ENCODE data around the gene TMEM214.
A peak's percentile ranks its signal among the peaks of the same experiment; 100 is the strongest.

The TMEM214 gene

GRCh38 chr2:27081984-27082772 lies 49.4 kb downstream of the TMEM214 start:
- Histone ChIP-seq H3K9me3 (ENCODE audit: control insufficient read depth, low read length) (no peaks in the 10 kb centered on the region), H3K4me3 (ENCODE audit: low read length) (no peak overlapping the region), H3K27me3 (replicated peaks; ENCODE audit: control insufficient read depth, insufficient read depth, low read length) (no peaks in the 10 kb centered on the region), H3K9ac (ENCODE audit: low read length) (no peak overlapping the region), H3K4me1 (ENCODE audit: control insufficient read depth, insufficient read depth, low read length) (peaks cover 45% of the 10 kb centered on the region), H3K36me3 (ENCODE audit: control insufficient read depth, insufficient read depth, low read length, severe bottlenecking) (peaks cover 10% of the 10 kb centered on the region)
- DNase-seq (ENCODE audit: low read depth) = no peak

DNA sequence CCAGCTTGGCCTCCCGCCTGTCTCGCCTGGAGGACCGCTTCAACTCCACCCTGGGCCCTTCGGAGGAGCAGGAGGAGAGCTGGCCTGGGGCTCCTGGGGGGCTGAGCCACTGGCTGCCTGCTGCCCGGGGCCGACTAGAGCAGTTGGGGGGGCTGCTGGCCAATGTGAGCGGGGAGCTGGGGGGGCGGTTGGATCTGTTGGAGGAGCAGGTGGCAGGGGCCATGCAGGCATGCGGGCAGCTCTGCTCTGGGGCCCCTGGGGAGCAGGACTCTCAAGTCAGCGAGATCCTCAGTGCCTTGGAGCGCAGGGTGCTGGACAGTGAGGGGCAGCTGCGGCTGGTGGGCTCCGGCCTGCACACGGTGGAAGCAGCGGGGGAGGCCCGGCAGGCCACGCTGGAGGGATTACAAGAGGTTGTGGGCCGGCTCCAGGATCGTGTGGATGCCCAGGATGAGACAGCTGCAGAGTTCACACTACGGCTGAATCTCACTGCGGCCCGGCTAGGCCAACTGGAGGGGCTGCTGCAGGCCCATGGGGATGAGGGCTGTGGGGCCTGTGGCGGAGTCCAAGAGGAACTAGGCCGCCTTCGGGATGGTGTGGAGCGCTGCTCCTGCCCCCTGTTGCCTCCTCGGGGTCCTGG lies 50.1 kb downstream of the TMEM214 start:
- no peak for DNase-seq (ENCODE audit: low read depth)
- Histone ChIP-seq H3K9ac (ENCODE audit: low read length) (no peak overlapping the region), H3K9me3 (ENCODE audit: control insufficient read depth, low read length) (no peaks in the 10 kb centered on the region), H3K4me1 (ENCODE audit: control insufficient read depth, insufficient read depth, low read length) (peaks cover 43% of the 10 kb centered on the region), H3K4me3 (ENCODE audit: low read length) (no peak overlapping the region), H3K36me3 (ENCODE audit: control insufficient read depth, insufficient read depth, low read length, severe bottlenecking) (peaks cover 10% of the 10 kb centered on the region), H3K27me3 (replicated peaks; ENCODE audit: control insufficient read depth, insufficient read depth, low read length) (no peaks in the 10 kb centered on the region)

GRCh38 chr2:27083410-27084296 lies 50.9 kb downstream of the TMEM214 start:
- H3K9ac ChIP-seq (ENCODE audit: low read length) = no peak overlapping the region
- no peak overlapping the region for H3K4me3 ChIP-seq (ENCODE audit: low read length)
- H3K36me3 ChIP-seq (ENCODE audit: control insufficient read depth, insufficient read depth, low read length, severe bottlenecking) = peaks cover 10% of the 10 kb centered on the region
- DNase-seq (ENCODE audit: low read depth) = no peak
- no peaks in the 10 kb centered on the region for H3K27me3 ChIP-seq (replicated peaks; ENCODE audit: control insufficient read depth, insufficient read depth, low read length)
- peaks cover 41% of the 10 kb centered on the region for H3K4me1 ChIP-seq (ENCODE audit: control insufficient read depth, insufficient read depth, low read length)
- no peaks in the 10 kb centered on the region for H3K9me3 ChIP-seq (ENCODE audit: control insufficient read depth, low read length)

GRCh38 chr2:27084297-27085061 lies 51.7 kb downstream of the TMEM214 start:
- peaks cover 36% of the 10 kb centered on the region for H3K4me1 ChIP-seq (ENCODE audit: control insufficient read depth, insufficient read depth, low read length)
- H3K4me3 ChIP-seq (ENCODE audit: low read length) = no peak overlapping the region
- no peak overlapping the region for H3K9ac ChIP-seq (ENCODE audit: low read length)
- H3K9me3 ChIP-seq (ENCODE audit: control insufficient read depth, low read length) = no peaks in the 10 kb centered on the region
- H3K36me3 ChIP-seq (ENCODE audit: control insufficient read depth, insufficient read depth, low read length, severe bottlenecking) = peaks cover 10% of the 10 kb centered on the region
- no peaks in the 10 kb centered on the region for H3K27me3 ChIP-seq (replicated peaks; ENCODE audit: control insufficient read depth, insufficient read depth, low read length)
- no peak for DNase-seq (ENCODE audit: low read depth)

DNA sequence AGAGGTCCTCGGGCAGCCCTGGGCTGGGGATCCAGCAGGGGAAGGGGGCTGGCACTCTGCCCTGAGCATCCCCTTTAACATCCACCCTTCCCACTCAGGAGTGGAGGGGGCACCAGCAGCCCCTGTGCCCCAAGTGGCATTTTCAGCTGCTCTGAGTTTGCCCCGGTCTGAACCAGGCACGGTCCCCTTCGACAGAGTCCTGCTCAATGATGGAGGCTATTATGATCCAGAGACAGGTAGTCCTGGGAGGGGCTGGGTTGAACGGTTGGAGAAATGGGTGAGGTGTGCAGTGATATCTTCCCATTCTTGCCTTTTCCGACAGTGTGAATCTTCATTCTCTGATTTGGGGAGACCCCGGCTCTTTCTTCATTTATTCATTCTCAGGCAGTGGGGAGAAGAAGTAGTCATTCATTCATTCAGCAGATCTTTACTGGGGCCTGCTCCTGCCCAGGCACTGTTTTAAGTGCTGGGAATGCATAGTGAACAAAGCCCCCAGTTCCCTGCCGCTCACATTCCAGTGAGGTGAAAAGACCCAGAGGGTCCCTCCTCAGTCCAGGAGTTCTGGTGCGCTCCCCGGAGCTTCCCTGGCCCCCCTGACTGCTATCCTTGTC lies 52.4 kb downstream of the TMEM214 start:
- Histone ChIP-seq H3K4me3 (ENCODE audit: low read length) (peak overlapping the region; percentile 82), H3K27me3 (replicated peaks; ENCODE audit: control insufficient read depth, insufficient read depth, low read length) (no peaks in the 10 kb centered on the region), H3K9ac (ENCODE audit: low read length) (peak overlapping the region; percentile 90), H3K4me1 (ENCODE audit: control insufficient read depth, insufficient read depth, low read length) (peaks cover 30% of the 10 kb centered on the region), H3K9me3 (ENCODE audit: control insufficient read depth, low read length) (no peaks in the 10 kb centered on the region), H3K36me3 (ENCODE audit: control insufficient read depth, insufficient read depth, low read length, severe bottlenecking) (peaks cover 10% of the 10 kb centered on the region)
- no peak for DNase-seq (ENCODE audit: low read depth)

DNA sequence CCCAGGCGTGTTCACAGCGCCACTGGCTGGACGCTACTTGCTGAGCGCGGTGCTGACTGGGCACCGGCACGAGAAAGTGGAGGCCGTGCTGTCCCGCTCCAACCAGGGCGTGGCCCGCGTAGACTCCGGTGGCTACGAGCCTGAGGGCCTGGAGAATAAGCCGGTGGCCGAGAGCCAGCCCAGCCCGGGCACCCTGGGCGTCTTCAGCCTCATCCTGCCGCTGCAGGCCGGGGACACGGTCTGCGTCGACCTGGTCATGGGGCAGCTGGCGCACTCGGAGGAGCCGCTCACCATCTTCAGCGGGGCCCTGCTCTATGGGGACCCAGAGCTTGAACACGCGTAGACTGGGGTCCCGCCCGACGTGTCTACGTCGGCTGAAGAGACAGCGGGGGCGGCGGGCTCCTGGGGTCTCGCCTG lies 52.9 kb downstream of the TMEM214 start:
- Histone ChIP-seq H3K4me1 (ENCODE audit: control insufficient read depth, insufficient read depth, low read length) (peaks cover 24% of the 10 kb centered on the region), H3K36me3 (ENCODE audit: control insufficient read depth, insufficient read depth, low read length, severe bottlenecking) (peaks cover 10% of the 10 kb centered on the region), H3K4me3 (ENCODE audit: low read length) (peak overlapping the region; percentile 82), H3K9ac (ENCODE audit: low read length) (peak overlapping the region; percentile 90), H3K27me3 (replicated peaks; ENCODE audit: control insufficient read depth, insufficient read depth, low read length) (no peaks in the 10 kb centered on the region), H3K9me3 (ENCODE audit: control insufficient read depth, low read length) (no peaks in the 10 kb centered on the region)
- peak; percentile 41 for DNase-seq (ENCODE audit: low read depth)

GRCh38 chr2:27086090-27086723 lies 53.4 kb downstream of the TMEM214 start:
- Histone ChIP-seq H3K4me3 (ENCODE audit: low read length) (peak overlapping the region; percentile 82), H3K9me3 (ENCODE audit: control insufficient read depth, low read length) (no peaks in the 10 kb centered on the region), H3K36me3 (ENCODE audit: control insufficient read depth, insufficient read depth, low read length, severe bottlenecking) (peaks cover 10% of the 10 kb centered on the region), H3K9ac (ENCODE audit: low read length) (peak overlapping the region; percentile 90), H3K4me1 (ENCODE audit: control insufficient read depth, insufficient read depth, low read length) (peaks cover 19% of the 10 kb centered on the region), H3K27me3 (replicated peaks; ENCODE audit: control insufficient read depth, insufficient read depth, low read length) (no peaks in the 10 kb centered on the region)
- DNase-seq (ENCODE audit: low read depth) = peak; percentile 97

- Histone ChIP-seq H3K36me3 (ENCODE audit: control insufficient read depth, insufficient read depth, low read length, severe bottlenecking) (peaks cover 8% of the 10 kb centered on the region), H3K4me1 (ENCODE audit: control insufficient read depth, insufficient read depth, low read length) (peaks cover 14% of the 10 kb centered on the region), H3K27me3 (replicated peaks; ENCODE audit: control insufficient read depth, insufficient read depth, low read length) (no peaks in the 10 kb centered on the region), H3K9ac (ENCODE audit: low read length) (peak within 1 kb of the TSS; percentile 90), H3K9me3 (ENCODE audit: control insufficient read depth, low read length) (no peaks in the 10 kb centered on the region), H3K4me3 (ENCODE audit: low read length) (peak within 1 kb of the TSS; percentile 82)
- DNase-seq (ENCODE audit: low read depth) = no peak
Observed at GRCh38 chr2:27086724-27087593, 54.2 kb downstream of the TMEM214 start, which contains the start of gene KHK. Gene KHK, plus strand, starts transcription at chr2:27086772. Its CDS starts 488 bp downstream, at chr2:27087260.

DNA sequence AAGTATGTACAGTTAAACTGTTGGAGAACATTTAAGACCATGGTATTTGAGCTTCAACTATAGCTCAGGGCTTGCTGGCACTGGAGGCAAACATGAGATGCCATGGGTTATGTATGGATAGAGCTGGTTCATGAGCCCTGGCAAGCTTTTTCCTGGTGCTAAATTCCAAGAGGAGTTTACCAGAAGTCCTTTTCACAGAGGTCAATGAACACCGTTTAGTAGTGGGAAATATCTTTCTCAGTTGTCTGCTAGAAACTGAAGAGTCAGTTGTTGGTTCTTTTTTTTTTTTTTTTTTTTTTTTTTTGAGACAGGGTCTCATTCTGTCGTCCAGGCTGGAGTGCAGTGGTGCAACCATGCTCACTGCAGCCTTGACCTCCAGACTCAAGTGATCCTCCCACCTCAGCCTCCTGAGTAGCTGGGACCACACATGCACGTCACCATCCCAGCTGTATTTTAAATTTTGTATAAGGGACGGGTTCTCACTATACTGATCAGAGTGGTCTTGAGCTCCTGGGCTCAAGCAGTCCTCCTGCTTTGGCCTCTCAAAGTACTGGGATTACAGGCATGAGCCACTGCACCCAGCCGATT lies 55.2 kb downstream of the TMEM214 start:
- Histone ChIP-seq H3K4me1 (ENCODE audit: control insufficient read depth, insufficient read depth, low read length) (peaks cover 14% of the 10 kb centered on the region), H3K9ac (ENCODE audit: low read length) (no peak overlapping the region), H3K27me3 (replicated peaks; ENCODE audit: control insufficient read depth, insufficient read depth, low read length) (no peaks in the 10 kb centered on the region), H3K36me3 (ENCODE audit: control insufficient read depth, insufficient read depth, low read length, severe bottlenecking) (no peaks in the 10 kb centered on the region), H3K4me3 (ENCODE audit: low read length) (no peak overlapping the region), H3K9me3 (ENCODE audit: control insufficient read depth, low read length) (no peaks in the 10 kb centered on the region)
- no peak for DNase-seq (ENCODE audit: low read depth)

Measured in adipocyte (in vitro differentiated cells).